Astrocyte of the cerebellum (primary cell): ENCODE results near the gene CCDC90B.
"Not testable (repeated sequence)": the region's sequence is repeated elsewhere in the genome, so short reads cannot be mapped to it uniquely, and the experiment has no call there.

Source experiments
- DNase-seq: peaks from one replicate; pipeline ENCODE4 v3.0.0-alpha.2; 2011; ENCODE audit warnings: low read depth
- H3K4me3 ChIP-seq: 2 replicates; pipeline ENCODE4 v1.5.1; 2011; ENCODE audit warnings: mild to moderate bottlenecking, low read depth, low read length, moderate library complexity
- CTCF ChIP-seq: IDR thresholded peaks from 2 replicates; pipeline ENCODE4 v1.5.1; 2012; ENCODE audit warnings: low read length, low read depth, moderate library complexity, mild to moderate bottlenecking; ENCODE audit errors: missing control alignments
- in situ Hi-C: cut with HindIII; loops from 2 replicates; pipeline ENCODE4 v1.10.0; 2017; ENCODE audit warnings: low sequenced_read_pairs

The CCDC90B gene

GRCh38 chr11:83278351-83278750, 7.8 kb downstream of the CCDC90B start:
- DNase-seq, result peak; percentile 70
- TF ChIP-seq CTCF, result no peak
- H3K4me3 ChIP-seq, result no peak overlapping the region
- in situ Hi-C loops, result no loop called here

DNA sequence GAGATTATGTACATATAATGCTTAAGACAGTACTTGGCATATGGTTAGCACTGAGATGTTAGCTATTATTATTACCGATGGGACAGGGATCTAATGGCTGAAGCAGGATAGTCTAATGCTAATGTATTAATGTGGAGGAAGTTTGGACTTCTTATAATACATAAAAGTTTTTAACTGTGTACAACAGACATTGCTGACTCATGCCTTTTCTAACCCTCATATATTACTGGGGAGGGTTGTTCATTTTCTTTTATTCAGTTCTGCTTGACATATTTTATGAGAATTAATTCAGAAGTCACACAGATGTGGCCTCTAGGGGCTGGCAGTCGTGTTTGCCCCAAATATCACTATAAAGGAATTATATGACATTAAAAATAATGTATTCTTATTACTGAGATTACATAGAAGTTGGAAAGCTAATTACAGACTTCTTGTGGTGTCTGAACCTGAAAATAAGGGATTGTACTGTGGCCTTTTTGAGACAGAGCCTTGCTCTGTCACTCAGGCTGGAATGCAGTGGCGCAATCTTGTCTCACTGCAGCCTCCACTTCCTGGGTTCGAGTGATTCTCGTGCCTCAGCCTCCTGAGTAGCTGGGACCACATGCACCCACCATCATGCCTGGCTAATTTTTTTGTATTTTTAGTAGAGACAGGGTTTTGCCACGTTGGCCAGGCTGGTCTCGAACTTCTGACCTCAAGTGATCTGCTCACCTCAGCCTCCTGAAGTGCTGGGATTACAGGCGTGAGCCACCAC, 10.1 kb downstream of the CCDC90B start:
- DNase-seq, result no peak
- in situ Hi-C loops, result no loop called here
- H3K4me3 ChIP-seq, result no peak overlapping the region
- TF ChIP-seq CTCF, result no peak

GRCh38 chr11:83272627-83273026, 13.5 kb downstream of the CCDC90B start:
- in situ Hi-C loops, result no loop called here
- peak; percentile 57 for DNase-seq
- no peak overlapping the region for H3K4me3 ChIP-seq
- no peak for TF ChIP-seq CTCF

DNA sequence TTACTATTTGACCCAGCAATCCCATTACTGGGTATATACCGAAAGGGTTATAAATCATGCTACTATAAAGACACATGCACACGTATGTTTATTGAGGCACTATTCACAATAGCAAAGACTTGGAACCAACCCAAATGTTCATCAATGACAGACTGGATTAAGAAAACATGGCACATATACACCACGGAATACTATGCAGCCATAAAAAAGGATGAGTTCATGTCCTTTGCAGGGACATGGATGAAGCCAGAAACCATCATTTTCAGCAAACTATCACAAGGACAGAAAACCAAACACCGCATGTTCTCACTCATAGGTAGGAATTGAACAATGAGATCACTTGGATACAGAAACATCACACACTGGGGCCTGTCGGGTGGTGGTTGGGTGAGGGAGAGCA, 14.4 kb downstream of the CCDC90B start:
- DNase-seq, H3K4me3 ChIP-seq, in situ Hi-C loops: not testable (repeated sequence)

GRCh38 chr11:83269080-83269479, 17.1 kb downstream of the CCDC90B start:
- in situ Hi-C loops, result not testable (repeated sequence)

DNA sequence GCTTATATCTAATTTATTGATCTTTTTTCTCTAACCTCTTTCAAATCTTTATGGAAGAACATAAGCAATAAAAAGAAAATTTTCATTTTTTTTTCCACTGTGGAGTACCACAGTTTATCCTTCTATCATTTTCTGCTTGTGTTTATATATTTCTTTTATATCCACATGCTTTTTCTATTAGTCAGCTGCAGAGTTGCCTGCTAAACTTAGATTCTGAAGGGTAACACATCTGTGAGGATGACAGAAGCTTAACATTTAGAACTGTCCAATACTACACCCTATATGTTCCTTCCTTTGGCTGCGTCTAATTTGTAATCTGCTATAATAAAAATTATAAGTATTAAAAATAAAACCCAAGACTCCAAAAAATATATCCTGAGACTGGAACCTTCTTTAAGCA, 20.8 kb downstream of the CCDC90B start:
- in situ Hi-C loops, result no loop called here
- DNase-seq, result no peak
- no peak for TF ChIP-seq CTCF
- no peak overlapping the region for H3K4me3 ChIP-seq

More at GRCh38 chr11:83269080-83269479, 17.1 kb downstream of the CCDC90B start:
- H3K4me3 ChIP-seq, DNase-seq: not testable (repeated sequence)

DNA sequence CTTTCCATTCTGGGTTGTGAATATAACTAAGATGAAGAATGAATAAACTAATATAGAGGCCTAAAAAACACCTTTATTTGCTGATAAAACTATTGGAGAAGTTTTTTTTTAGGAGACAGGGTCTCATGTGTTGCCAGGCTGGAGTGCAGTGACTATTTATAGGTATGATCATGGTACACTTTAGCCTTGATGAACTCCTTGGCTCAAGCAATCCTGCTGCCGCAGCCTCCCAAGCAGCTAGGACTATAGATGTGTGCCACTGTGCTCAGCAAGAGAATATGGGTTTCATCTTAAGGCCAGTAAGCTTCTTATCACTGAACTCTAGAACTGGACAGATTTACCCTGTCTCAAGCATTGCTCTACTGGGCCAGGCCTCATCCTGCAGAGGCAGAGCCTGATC, 26.6 kb downstream of the CCDC90B start:
- DNase-seq, result no peak
- no peak for TF ChIP-seq CTCF
- no peak overlapping the region for H3K4me3 ChIP-seq
- in situ Hi-C loops, result no loop called here
